Activated CD4-positive, alpha-beta T cell treated with anti-CD3 and anti-CD28 coated beads, Interleukin-2, amount 50 U/mL, for 16 hours (primary cell): ENCODE results near the gene ADAMTS3.

ENCODE experiments used
- DNase-seq: peaks from one replicate; pipeline ENCODE4 v3.0.0-alpha.2; 2020

The ADAMTS3 gene

DNA sequence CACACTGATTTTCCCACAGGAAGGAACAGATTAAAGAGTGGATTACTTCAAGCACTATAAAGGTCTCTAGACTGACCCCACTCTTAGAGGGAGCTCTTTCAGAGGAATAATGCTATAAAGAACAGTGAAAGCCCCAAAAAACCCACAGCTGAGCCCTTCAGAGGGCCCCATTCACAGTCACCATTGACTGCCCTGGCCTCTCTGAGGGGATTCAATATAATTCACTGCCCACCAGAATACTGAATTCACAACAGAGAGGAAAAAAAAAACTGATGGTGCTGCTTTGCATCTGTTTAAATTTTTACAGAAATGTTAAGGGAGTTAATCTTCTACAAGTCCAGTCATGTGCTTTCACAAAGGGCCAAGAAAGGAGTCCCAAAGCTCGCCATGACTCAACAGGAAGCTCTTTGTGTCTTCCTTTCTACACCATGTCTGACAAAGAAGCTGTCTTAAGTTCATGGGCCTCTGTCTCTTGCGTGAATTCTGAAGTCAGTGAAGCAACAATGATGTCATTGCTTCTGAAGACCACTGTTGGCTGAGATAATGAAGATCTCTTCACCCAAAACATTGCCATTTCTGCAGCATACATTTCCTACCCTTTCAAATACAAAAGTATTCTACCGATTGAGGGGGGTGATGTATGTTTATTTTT is 174.9 kb downstream of the ADAMTS3 start:
- no peak for DNase-seq

GRCh38 chr4:72391281-72391680 is 177.7 kb downstream of the ADAMTS3 start:
- no peak for DNase-seq

- DNase-seq: no peak
Measured at GRCh38 chr4:72390409-72390808, 178.6 kb downstream of the ADAMTS3 start.

DNA sequence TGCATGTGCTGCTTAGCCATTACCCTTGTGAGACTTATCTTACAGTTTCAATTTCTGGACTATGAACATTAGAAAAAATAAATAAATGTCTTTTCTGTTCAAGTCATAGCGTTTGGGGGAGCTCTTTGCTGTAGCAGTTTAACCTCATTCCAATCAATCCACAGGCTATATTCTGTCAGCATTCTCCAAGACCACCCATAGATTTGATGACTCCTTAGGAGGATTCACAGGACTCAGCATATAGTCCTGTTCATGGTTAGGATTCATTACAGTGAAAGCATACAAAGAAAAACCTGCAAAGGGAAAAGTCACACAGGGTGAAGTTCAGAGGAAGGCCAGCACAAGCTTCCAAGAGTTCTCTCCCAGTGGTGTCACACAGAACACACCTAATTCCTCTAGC is 180.5 kb downstream of the ADAMTS3 start:
- DNase-seq: no peak

DNA sequence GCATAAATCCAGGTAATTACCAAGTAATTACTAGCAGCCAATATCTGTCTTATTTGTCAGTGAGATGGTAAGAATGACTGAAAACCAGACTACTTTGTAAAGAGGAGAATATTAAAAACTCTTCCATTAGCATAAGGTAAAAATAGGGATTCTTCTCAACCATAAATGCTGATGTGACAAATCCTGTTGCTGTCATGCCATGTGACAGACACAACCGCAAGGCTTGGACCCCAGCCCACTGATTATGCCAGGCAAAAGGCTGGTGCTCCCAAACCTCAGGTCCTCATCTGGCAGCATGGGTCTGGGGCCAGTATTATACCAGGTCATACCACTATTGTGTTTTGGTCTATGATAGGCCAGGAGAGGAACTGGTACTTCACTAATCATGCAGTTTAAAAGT is 181.1 kb downstream of the ADAMTS3 start:
- DNase-seq: no peak

GRCh38 chr4:72383439-72383838 is 185.6 kb downstream of the ADAMTS3 start:
- DNase-seq: no peak

DNA sequence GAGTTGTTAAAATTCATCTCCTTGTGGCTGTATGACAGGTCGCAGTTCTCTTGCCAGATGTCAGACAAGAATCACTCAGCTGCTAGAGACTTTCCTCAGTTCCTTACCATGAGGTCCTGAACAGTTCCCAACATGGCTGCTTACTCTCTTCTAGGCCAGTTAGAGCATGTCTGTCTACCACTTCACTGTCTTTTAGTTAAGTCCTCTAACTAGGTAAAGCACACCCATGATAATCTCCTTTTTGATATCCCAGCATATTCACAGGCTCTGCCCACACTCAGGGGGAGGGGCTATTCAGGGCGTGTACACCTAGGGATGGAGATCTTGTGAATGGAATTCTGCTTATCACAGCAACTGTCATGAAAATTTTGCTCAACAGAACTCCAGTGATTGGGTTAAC is 190.1 kb downstream of the ADAMTS3 start:
- no peak for DNase-seq

DNA sequence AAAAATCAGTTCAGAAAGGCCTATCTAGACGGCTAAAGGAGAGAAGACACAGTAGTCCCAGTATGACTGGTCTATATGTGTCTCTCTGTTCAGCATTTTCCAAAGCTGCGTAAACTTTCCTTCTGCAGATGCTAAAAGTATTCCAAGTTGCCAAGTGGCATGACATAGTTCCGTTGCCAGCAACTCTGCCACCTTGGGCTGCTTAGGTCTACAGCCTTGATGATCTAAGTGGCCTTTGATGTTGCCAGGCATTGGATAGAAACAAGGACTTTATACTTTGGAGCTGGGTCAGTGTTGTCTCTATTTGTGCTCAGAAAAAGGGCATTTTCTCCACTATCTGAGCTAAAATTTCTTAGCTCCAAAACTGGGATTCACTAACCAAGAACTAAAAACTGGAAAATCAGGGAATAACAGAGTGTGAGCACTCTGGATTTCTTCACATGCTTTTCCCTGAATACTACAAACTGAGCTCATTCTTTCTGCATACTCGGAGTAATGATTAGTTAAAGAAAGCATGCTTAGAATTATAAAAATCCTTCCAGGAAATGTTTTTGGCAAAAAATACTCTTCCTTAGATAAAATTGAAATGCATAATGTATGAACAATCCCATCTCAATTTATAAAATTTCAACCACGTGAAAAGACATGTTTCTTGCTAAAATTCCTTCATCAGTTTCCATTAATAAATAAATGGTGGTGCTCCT is 191.4 kb downstream of the ADAMTS3 start:
- no peak for DNase-seq

GRCh38 chr4:72376901-72377300 is 192.1 kb downstream of the ADAMTS3 start:
- no peak for DNase-seq

DNA sequence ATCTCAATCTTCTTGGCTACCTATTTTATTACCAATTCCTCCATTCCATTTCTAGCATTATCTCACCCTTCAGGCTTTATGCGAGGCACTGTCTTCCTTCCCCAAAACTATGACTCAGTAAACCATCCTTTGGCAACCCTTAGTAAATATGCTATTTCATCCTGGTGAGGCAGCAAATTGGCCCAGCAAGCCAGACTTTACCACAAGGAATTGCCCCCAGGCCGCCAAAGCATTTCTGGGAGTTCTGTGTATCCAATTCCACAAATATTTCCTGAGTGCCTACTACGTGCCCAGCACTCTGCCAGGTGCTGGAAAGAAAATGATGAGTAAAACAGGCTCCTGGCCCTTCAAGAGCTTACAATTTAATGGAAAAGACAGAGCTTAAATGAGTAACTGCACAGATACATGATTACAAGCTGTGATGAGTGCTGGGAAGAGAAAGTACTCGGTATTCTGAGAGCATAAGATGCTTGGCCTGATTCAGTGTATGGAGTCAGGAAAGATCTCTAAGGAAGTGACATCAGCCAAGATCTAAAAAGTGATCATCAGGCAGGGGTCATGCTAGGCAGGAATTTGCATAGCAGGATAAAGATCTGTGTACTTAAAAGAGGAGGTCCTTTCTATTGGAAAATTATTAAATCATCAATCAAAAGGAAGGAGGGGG is 193.8 kb downstream of the ADAMTS3 start:
- no peak for DNase-seq

GRCh38 chr4:72374159-72374558 is 194.9 kb downstream of the ADAMTS3 start:
- no peak for DNase-seq

DNA sequence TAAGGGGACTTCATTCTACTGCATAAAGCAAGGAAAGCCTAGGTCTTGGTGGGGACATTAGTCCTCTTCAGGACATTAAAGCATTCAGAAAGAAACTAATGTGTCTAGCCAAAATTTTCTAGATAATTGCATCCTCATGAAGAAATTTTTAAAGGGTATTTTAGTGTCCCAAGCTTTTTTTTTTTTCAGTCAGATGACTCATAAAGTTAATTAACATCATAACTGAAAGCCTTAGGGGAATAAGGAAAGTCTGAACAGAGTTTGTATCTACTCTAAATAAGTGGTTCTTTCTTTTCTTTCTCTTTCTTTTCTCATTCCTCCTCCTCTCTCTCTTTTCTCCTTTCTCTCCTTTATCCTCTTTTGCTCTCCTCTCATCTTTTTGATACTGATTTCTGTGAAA is 202.4 kb downstream of the ADAMTS3 start:
- no peak for DNase-seq

GRCh38 chr4:72365981-72366380 is 203.0 kb downstream of the ADAMTS3 start:
- no peak for DNase-seq

- no peak for DNase-seq
Measured at GRCh38 chr4:72365016-72365415, 204.0 kb downstream of the ADAMTS3 start.

- no peak for DNase-seq
Measured at GRCh38 chr4:72360075-72360474, 208.9 kb downstream of the ADAMTS3 start.

- DNase-seq: no peak
Measured at GRCh38 chr4:72358483-72358882, 210.5 kb downstream of the ADAMTS3 start.

DNA sequence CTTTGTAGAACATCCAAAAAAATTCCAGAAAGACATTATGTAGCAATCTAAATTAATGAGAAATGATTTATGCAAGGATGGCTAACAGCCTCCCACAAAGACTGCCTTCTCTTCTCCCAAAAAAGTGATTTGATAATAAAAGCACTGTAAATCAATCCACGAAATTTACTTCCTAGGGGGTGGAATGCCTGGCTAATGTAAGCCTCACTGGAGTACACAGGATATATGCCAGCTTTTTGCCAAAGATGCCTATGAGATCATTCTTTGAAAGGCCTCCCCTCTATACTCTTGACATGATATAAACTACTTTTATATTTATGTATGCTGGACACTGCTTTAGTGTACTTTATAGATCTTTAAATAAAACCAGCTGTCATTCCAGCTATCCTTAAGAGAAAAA is 211.1 kb downstream of the ADAMTS3 start:
- no peak for DNase-seq

DNA sequence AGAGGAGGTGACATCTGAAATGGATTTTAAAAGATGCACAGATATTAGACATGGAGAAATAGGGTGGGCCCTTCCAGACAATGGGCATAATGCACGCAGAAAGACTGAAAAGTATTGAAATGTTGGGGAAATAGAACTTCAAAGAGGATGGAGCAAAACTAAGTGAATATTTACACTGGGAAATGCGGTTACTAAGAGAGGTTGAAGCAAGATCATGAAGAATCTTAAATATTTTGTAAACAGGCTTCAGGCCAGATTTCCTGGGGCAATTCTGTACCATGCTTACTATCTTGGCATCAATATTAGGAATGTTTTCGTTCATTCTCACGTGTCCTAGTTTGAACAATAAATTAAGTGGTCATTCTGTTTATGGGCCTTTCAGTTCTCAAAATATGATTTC is 216.3 kb downstream of the ADAMTS3 start:
- no peak for DNase-seq

GRCh38 chr4:72351521-72351920 is 217.5 kb downstream of the ADAMTS3 start:
- DNase-seq: no peak

- DNase-seq: no peak
Measured at GRCh38 chr4:72348701-72349100, 220.3 kb downstream of the ADAMTS3 start.

DNA sequence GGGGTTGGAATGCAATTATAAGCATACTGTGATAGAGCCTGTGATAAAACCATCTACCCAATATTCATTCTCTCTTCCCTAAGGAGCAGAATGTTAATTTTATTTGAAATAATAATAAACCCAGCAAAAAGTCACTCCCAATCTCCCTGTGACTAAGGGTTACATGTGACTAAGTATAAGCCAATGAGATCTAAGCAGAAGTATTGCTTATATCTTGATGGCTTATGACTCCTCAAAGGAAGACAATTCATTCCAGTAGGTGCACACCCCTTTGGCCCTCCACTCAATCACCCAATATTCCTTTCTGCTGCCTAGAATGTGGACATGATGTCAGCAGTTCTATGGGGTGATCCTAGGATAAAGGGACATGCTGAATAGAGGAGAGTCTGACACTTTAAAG is 224.6 kb downstream of the ADAMTS3 start:
- DNase-seq: no peak

DNA sequence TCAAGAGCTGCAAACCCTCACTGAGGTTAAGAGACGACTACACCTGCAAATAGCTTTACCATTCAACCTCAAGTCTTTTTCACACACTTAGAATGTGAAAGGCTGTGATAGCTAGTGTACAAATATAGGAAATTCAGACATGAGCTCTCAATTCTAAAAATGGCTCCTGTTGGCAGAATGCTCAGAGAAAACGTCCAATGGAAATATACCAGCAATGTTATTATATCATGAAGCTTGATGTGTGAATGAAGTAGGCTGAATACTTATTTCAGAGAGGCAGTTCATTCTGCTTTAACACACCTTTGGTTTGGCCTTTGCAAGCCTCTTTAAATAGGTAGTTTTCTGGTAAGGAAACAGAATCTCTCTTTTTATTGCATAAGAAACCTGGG is 227.6 kb downstream of the ADAMTS3 start:
- no peak for DNase-seq

DNA sequence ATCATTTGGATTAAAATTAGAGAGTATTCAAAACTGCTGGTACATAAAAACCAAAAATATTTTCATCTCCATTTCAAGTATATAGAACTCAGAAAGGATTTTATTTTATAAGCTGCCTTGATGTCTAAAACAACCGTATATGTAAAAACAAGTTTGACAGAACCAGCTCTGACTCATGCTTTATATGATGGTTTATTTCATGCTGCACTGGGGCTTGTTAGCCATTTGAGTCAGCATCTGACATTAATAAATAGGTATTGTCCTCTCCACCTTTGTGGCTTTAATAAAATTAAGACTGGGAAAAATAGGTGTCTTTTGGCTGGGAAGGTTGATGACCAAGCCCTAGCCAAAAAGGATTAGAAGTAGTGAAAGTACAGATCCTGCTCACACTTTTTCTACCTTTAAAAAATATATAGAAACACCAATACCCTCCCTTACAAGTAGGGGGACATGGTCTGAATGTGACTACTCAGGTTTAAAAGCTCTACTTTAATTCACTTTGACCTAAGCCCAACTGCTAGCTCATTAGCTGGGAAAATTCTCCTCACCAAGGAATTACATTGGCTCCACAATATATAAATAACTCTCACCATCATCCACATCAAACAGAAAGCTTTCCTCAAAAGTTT is 228.1 kb downstream of the ADAMTS3 start:
- DNase-seq: no peak

GRCh38 chr4:72338060-72338459 is 231.0 kb downstream of the ADAMTS3 start:
- no peak for DNase-seq
